Activated CD4-positive, alpha-beta T cell treated with anti-CD3 and anti-CD28 coated beads, Interleukin-2, Interleukin-4, amounts not matched to agents 100 ng/mL and 50 ng/mL, durations not matched to agents 16 hours and 8 hours (primary cell): ENCODE results near the gene GATAD2B.
A peak's percentile ranks its signal among the peaks of the same experiment; 100 is the strongest.
"Not testable (repeated sequence)": the region's sequence is repeated elsewhere in the genome, so short reads cannot be mapped to it uniquely, and the experiment has no call there.

ENCODE experiments used
- DNase-seq: peaks from one replicate; pipeline ENCODE4 v3.0.0-alpha.2; 2020; ENCODE audit warnings: low spot score

Gene GATAD2B

GRCh38 chr1:153778051-153778823 is 144.5 kb downstream of the GATAD2B start:
- no peak for DNase-seq

GRCh38 chr1:153777648-153778047 is 145.1 kb downstream of the GATAD2B start:
- no peak for DNase-seq

- DNase-seq = no peak
Measured at GRCh38 chr1:153776845-153777370, 145.9 kb downstream of the GATAD2B start.

DNA sequence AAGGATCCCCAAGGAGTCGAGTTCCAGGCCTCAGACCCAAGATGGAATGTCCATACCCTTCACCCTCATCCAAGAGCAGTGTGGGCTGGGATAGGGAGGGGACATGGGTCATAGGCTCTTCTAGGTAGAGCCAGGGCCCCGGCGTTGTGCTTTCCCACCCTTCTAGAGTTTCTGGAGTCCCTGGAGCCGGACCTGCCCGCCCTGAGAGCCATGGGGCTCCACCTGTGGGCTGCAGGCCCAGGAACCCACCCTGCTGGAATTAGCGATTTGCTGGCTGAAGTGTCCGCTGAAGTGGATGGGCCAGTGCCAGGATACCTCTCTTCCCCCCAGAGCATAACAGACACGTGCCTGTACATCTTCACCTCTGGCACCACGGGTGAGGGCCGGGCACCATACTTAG is 146.4 kb downstream of the GATAD2B start:
- DNase-seq = no peak

GRCh38 chr1:153775458-153776327 is 147.1 kb downstream of the GATAD2B start:
- DNase-seq = peak; percentile 54

GRCh38 chr1:153774780-153775457 is 147.9 kb downstream of the GATAD2B start, which contains the start of gene SLC27A3:
Gene SLC27A3 (plus strand): TSS chr1:153775407. CDS start chr1:153775498, 91 bp downstream.
- no peak for DNase-seq

DNA sequence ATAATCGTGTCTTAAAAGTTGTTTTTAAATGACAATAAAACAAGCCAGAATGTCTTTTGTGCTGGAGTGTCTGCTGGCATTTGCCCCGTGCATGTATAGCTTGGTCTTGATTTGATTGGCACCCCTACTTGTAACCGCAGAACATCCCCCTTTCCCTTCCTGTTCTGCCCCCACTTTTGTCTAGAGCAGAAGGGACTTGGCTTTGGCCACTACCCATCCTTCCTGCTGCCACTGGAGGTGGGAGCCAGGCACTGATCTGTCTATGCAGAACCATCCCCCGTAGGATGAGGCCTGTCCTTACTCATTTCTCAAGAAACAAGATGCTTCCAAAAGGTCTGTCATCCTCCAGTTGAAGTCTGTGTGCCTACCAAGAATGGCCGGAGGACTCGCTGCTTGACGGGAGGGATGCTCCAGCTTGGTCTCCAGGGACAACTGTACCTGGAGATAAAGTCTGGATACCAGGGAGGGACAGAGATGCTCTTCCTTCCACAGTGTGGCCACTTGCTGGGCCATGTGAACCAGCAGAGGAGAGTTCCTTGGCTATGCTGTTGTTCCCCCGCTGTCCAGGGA is 148.7 kb downstream of the GATAD2B start:
- DNase-seq = no peak

DNA sequence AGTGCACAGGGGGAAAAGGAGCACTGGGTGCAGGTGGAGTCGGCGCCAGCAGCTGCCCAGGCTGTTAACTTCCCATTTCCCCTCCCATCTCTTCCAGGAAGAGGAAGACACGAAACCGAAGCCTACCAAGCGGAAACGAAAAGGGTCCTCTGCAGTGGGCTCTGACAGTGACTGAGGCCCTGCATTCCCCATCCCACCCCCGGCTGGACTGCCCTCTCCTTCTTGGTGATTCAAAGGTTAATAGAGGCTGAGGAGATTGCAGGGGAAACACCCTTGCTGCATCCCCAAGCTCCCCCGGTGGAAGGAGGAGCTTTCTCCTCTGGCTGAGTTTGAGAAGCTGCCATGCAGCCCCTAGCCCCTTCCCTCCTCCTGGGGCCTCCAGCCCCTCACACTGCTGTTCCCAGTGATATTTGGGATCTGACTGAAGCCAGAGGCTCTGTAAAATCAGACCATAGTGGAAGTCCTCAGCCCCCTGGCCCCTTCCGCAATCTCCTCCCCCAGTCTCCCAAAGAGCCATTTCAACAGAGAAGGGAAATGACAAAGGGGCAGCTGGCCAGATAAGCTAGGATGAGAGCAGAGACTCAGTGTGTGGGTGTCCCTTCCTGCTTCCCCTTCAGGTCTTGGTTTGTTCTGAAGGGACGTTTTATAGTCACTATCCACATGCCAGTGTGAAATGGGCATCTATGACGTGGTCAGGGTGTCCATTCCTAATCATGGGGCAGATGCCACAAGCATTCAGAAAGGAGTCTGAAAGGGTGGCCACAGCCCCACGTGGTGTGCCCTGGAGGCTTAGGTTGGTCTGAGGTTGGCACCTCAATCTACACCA is 149.5 kb downstream of the GATAD2B start:
- no peak for DNase-seq

GRCh38 chr1:153771841-153772593 is 150.8 kb downstream of the GATAD2B start:
- DNase-seq = no peak

GRCh38 chr1:153771261-153771660 is 151.5 kb downstream of the GATAD2B start:
- DNase-seq = no peak

- DNase-seq = no peak
Measured at GRCh38 chr1:153770797-153771196, 152.0 kb downstream of the GATAD2B start.

DNA sequence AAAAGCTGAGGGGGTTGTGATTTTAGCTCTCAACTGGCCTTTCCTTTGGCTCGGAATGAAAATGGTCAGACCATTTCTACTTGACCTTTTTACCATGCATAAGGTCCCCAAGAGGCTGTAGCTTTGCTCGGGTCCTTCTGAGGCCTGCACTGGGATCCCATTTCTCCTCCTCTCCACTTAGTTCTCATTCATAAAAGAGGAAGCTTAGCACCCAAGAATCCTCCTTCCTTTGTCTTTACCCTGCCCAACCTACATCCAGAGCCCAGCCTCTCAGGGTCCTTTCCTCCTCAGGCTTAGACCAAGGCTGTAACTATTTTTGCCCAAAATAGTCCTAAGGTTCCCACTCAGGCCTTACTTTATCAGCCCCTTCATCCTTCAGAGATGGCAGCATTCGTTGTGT is 153.6 kb downstream of the GATAD2B start:
- no peak for DNase-seq

GRCh38 chr1:153768316-153769181 is 154.2 kb downstream of the GATAD2B start:
- DNase-seq = no peak

- DNase-seq = no peak
Measured at GRCh38 chr1:153767519-153767918, 155.3 kb downstream of the GATAD2B start.

GRCh38 chr1:153766663-153767062 is 156.1 kb downstream of the GATAD2B start:
- not testable (repeated sequence) for DNase-seq

DNA sequence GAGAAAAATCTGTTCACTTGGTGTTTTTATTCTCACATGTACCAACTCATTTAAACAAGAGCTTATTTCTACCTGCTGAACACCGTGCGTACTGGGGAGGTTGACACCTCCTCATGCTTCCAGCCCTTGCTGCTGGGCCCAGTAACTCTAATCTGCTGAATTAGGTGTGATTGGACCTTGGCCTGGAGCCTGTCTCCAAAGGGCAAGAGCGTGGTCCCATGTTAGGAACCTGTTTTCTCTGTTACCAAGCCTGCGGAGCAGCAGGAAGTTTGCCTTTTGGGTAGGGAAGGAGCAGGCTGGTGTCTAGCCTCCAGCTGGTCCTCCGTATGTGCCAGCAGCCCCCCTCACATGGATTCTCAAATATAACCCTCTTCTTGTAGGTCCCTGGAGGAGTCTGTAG is 158.5 kb downstream of the GATAD2B start:
- no peak for DNase-seq

DNA sequence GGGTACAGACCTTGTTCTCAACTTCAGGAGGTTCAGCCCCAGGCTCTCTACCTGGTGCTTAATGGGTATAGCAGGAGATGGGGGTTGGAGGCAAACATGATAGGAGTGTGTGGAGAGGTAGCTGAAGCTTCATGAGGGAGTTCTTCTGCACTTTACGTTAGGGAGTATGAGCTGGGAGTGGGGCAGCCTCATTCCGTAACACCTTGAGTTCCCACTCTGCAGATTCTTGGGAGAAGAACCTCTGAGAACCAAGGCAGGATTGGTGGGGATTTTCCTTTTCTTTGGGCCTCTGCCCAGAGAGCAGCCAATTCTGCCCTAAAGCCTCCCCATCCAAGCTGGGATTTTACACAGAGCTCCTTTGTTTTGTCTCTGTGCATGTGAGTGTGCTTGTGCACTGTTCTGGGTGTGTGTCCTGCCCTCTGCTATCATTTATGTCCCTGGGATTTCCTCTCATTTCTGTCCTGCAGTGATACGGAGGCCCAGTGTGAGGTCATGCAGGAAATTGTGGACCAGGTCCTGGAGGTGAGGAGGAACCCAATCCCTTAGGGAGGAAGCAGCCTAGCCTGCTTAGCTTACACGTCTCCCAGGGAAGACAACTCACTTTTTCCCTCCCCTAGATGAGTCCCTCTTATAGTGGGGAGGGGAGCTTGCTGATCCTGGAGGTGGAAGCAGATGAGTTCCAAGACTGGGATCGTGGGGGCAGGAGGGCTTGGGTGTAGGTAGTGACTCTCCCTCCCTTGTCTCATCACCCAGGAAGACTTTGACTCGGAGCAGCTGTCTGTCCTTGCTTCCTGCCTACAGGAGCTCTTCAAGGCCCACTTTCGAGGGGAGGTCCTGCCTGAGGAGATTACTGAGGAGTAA is 159.2 kb downstream of the GATAD2B start:
- no peak for DNase-seq

DNA sequence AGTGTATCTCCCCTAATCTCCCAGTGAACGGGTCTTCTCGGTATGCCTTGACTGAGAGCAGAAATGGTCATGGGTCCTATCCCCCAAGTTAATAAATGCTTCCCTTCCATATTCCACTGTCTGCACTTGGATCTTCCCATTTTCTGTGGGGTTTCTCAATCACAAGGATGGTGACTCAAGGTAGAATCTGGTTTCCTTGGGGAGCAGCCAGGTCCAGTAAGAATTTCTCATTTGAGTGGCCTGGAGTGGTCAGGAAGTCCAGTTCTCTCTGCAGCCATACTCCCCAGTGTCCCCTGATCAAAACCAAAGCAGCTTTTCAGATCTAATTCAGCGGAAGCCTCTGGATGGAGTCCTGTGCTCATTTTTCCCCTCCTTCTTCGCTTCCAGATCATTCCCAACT is 162.3 kb downstream of the GATAD2B start:
- no peak for DNase-seq
